GM23248 (cell line): Measurements from ENCODE around the gene WDR43.

Experiments
- EZH2 ChIP-seq: fragments of 200-600 bp; sonication (generic); IDR thresholded peaks from 2 replicates; pipeline ENCODE4 v1.6.1; 2018; ENCODE audit warnings: antibody characterized with exemption, mild to moderate bottlenecking; ENCODE audit not compliant: insufficient read depth, poor library complexity, severe bottlenecking
- EZH2phosphoT487 ChIP-seq: fragments of 200-600 bp; sonication (generic); IDR thresholded peaks from 2 replicates; pipeline ENCODE4 v1.6.1; 2018; ENCODE audit warnings: antibody characterized with exemption, moderate library complexity, mild to moderate bottlenecking, low read depth; ENCODE audit not compliant: insufficient read depth

GRCh38 chr2:28901841-28902240 is 7.4 kb downstream of the WDR43 start:
- TF ChIP-seq EZH2phosphoT487 (no peak), EZH2 (no peak)
